Activated CD4-positive, alpha-beta T cell treated with anti-CD3 and anti-CD28 coated beads, Interleukin-2, amount 10 ng/mL, durations not matched to agents 7 days and 5 days (primary cell): ENCODE data around the gene PDZD2. TPM values are rescaled to one million over a fixed set of nuclear protein-coding genes. Genes with fewer than 3 reads are reported as not detected.
"Not testable (repeated sequence)": the region's sequence is repeated elsewhere in the genome, so short reads cannot be mapped to it uniquely, and the experiment has no call there.

ENCODE experiments used
- CTCF ChIA-PET: fragments of 350-600 bp; sonication (Branson Sonifier 250); formaldehyde crosslinking; loops from one replicate; lab custom pipeline; 2021; ENCODE audit warnings: antibody characterized with exemption; lab: Charles Lee
- POLR2A ChIA-PET: fragments of 350-600 bp; sonication (Branson Sonifier 250); formaldehyde crosslinking; loops from one replicate; lab custom pipeline; 2021; ENCODE audit warnings: antibody characterized with exemption; lab: Charles Lee
- DNase-seq: peaks from one replicate; pipeline ENCODE4 v3.0.0-alpha.2; 2020
- H3K27ac Mint-ChIP-seq: one replicate; pipeline ENCODE4 v1.8.0; 2021; ENCODE audit warnings: mild to moderate bottlenecking, moderate library complexity, mixed read lengths
- H3K27me3 Mint-ChIP-seq: one replicate; pipeline ENCODE4 v1.8.0; 2021; ENCODE audit warnings: mixed read lengths
- H3K36me3 Mint-ChIP-seq: one replicate; pipeline ENCODE4 v1.8.0; 2021; ENCODE audit warnings: low read depth, mixed read lengths
- H3K4me1 Mint-ChIP-seq: one replicate; pipeline ENCODE4 v1.8.0; 2021; ENCODE audit warnings: mixed read lengths
- H3K4me3 Mint-ChIP-seq: one replicate; pipeline ENCODE4 v1.8.0; 2021; ENCODE audit warnings: mild to moderate bottlenecking, moderate library complexity, mixed read lengths
- H3K9me3 Mint-ChIP-seq: one replicate; pipeline ENCODE4 v1.8.0; 2021; ENCODE audit warnings: mixed read lengths
- total RNA-seq, 2 experiments: library from RNA; stranded (reverse); gene quantifications; one replicate each; pipeline ENCODE4 v1.2.3, GENCODE V29; 2021

Gene PDZD2
- total RNA-seq, 2 experiments from 2014 or later, result not detected

DNA sequence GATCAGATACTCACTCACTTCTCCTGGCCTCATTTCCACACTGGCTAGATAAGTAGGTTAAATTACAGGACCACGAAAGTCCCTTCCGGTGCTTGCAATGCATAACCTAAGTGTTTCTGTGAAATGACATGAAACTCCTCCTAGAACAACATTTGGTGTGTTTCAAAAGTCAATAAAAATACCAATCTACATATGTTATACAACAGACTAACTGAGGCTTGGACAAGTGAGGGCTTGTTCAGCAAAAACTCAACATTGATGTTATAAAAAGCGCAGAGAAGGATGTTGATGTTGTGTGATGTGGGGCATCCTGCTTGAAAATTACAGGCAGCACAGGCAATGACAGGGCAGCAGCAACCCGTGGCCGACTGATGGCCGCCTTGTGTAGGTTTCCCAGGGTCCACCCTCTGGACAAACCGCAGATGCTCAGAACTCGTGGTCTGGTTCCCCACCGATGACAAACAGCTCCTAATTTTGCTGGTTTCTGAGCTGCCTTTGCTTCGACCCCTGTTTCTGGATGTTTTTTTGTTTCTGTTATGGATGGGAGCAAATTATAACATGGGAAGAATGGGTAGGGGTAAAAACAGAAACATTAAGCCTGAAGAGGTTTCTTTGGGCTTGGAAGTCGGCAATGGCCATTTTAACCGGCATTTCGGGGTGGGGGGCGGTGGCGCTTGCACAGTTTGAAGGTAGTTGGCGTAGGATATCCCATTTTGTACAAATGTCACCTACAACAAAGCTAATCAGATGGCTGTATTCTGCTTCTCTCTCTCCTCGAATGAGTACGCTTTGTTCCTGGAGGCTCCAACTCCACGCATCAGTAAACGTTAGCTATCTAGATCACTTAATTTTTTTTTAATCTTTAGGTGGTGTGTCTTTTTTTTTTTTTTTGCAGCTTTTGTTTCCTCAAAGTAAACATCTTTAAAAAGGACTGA lies 116.1 kb downstream of the PDZD2 start:
- Mint-ChIP-seq H3K27ac (no peak overlapping the region), H3K9me3 (no peaks in the 10 kb centered on the region), H3K4me3 (no peak overlapping the region), H3K36me3 (no peaks in the 10 kb centered on the region), H3K27me3 (no peaks in the 10 kb centered on the region), H3K4me1 (no peaks in the 10 kb centered on the region)
- CTCF ChIA-PET, result interaction anchor here (0.7 kb wide), 1 partner anchor 477 kb away, joined by 3 read pairs; no protein-coding TSS in a partner anchor
- DNase-seq, result no peak
- POLR2A ChIA-PET, result no interaction called here

- no peak overlapping the region for H3K4me3 Mint-ChIP-seq
- no peaks in the 10 kb centered on the region for H3K9me3 Mint-ChIP-seq
- ChIA-PET CTCF (interaction anchor here (0.7 kb wide), 1 partner anchor 476 kb away, joined by 3 read pairs; no protein-coding TSS in a partner anchor), POLR2A (no interaction called here)
- no peak overlapping the region for H3K27ac Mint-ChIP-seq
- H3K36me3 Mint-ChIP-seq, result no peaks in the 10 kb centered on the region
- H3K4me1 Mint-ChIP-seq, result no peaks in the 10 kb centered on the region
- DNase-seq, result no peak
- no peaks in the 10 kb centered on the region for H3K27me3 Mint-ChIP-seq
Measured at GRCh38 chr5:31755676-31756230, 116.8 kb downstream of the PDZD2 start.

DNA sequence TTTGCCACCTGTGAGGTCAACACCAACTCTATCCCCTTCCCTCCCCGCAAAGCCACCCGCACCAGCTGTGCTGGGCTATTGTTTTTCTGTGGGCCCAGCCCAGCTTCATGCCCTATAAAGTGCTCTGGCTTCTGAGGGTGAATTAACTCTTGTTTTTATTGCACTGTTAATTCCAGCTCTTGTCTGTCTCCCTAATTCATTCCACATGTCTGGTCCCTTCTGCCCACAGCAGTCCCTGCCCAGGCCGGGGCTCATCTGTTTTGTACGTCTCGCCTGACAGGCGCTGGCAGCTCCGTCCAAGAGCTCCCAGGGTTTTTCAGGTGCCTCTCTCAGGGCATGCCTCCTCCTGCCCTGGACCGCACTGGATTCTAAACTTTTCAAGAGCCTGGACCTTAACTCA lies 118.9 kb downstream of the PDZD2 start:
- no peak for DNase-seq
- POLR2A ChIA-PET, result no interaction called here
- Mint-ChIP-seq H3K27ac (no peak overlapping the region), H3K4me1 (no peaks in the 10 kb centered on the region), H3K36me3 (no peaks in the 10 kb centered on the region), H3K9me3 (no peaks in the 10 kb centered on the region), H3K27me3 (no peaks in the 10 kb centered on the region), H3K4me3 (no peak overlapping the region)
- CTCF ChIA-PET, result interaction anchor here (0.6 kb wide), 1 partner anchor 1049 kb away, joined by 5 read pairs; no protein-coding TSS in a partner anchor

DNA sequence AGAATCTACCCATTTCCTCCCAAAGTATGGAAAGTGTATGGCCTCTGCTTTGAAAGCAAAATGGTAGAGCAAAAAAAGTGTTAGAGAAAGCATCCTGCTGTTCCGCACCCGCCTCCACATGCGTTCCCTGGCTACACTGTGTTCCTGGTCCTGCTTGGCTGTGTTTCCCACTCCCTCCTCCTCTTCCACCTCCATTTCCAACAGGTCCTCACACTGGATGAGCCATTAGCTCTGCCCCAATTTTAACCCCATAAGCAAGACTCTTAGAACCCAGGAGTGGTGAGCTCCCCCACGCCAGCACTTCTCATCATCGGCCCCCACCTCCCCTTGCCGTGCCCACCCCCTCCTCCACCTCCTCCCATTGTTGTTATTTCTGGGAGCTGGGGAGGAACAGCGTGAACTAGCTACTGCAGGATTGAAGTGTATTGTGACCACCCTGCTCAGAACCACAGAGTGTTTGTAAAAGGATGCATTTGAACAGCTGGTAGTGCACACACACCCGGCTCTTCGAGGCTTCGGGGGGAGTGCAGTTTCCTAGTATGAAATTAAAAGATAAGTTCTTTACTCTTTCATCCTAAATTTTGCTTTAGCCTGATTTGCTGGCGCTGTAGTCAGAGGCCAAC lies 120.0 kb downstream of the PDZD2 start:
- no peaks in the 10 kb centered on the region for H3K27me3 Mint-ChIP-seq
- DNase-seq, result no peak

DNA sequence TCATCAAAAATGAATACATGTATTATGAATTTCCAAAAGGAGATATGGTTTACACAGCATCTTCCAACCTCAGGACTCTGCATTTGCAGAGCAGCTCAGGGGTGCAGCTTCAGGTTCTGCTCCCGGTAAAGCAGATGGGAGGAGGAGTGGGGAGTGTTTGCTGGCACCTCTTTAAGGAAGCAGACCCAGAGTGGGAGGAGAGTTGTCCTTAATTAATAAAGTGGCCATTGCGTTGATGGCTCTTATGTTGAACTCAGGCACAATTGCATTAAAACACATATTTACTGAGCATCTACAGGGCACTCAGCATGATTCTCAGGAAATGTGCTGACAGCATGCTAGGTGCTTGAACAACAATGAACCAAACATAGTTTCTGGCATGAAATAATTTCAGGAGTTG lies 121.0 kb downstream of the PDZD2 start:
- Mint-ChIP-seq H3K36me3 (no peaks in the 10 kb centered on the region), H3K4me1 (no peaks in the 10 kb centered on the region), H3K27me3 (no peaks in the 10 kb centered on the region), H3K27ac (no peak overlapping the region), H3K9me3 (no peaks in the 10 kb centered on the region), H3K4me3 (no peak overlapping the region)
- ChIA-PET POLR2A (no interaction called here), CTCF (no interaction called here)
- DNase-seq, result no peak

More for the DNA sequence above, 120.0 kb downstream of the PDZD2 start:
- ChIA-PET POLR2A (no interaction called here), CTCF (interaction anchor here (0.7 kb wide), 1 partner anchor 32 kb away, joined by 3 read pairs; no protein-coding TSS in a partner anchor)
- no peaks in the 10 kb centered on the region for H3K9me3 Mint-ChIP-seq
- no peaks in the 10 kb centered on the region for H3K36me3 Mint-ChIP-seq
- no peaks in the 10 kb centered on the region for H3K4me1 Mint-ChIP-seq
- H3K27ac Mint-ChIP-seq, result no peak overlapping the region
- no peak overlapping the region for H3K4me3 Mint-ChIP-seq

DNA sequence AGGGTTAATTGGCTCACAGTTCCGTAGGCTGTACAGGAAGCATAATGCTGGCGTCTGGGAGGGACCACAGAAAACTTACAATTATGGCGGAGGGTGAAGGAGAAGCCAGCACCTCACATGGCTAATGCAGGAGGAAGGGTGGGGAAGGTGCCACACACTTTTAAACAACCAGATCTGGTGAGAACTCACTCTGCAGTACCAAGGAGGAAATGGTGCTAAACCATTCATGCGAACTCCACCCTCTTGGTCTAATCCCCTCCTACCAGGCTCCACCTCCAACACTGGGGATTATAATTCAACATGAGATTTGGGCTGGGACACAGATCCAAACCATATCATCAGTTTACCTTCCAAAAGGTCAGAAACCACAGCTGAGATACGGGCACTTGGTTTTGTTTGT lies 122.9 kb downstream of the PDZD2 start:
- Mint-ChIP-seq H3K9me3 (no peaks in the 10 kb centered on the region), H3K36me3 (no peaks in the 10 kb centered on the region), H3K27ac (no peak overlapping the region), H3K4me1 (no peaks in the 10 kb centered on the region), H3K4me3 (no peak overlapping the region), H3K27me3 (no peaks in the 10 kb centered on the region)
- ChIA-PET POLR2A (no interaction called here), CTCF (no interaction called here)
- DNase-seq, result no peak

- POLR2A ChIA-PET, result no interaction called here
- Mint-ChIP-seq H3K4me3 (no peak overlapping the region), H3K27ac (no peak overlapping the region), H3K9me3 (no peaks in the 10 kb centered on the region), H3K4me1 (no peaks in the 10 kb centered on the region), H3K27me3 (no peaks in the 10 kb centered on the region), H3K36me3 (no peaks in the 10 kb centered on the region)
- DNase-seq, result no peak
- CTCF ChIA-PET, result interaction anchor here (1.0 kb wide), 1 partner anchor 15 kb away, joined by 3 read pairs; no protein-coding TSS in a partner anchor
Measured at GRCh38 chr5:31763424-31763823, 124.5 kb downstream of the PDZD2 start.

GRCh38 chr5:31764687-31765086 lies 125.8 kb downstream of the PDZD2 start:
- H3K27ac Mint-ChIP-seq, CTCF ChIA-PET, H3K9me3 Mint-ChIP-seq, H3K36me3 Mint-ChIP-seq, POLR2A ChIA-PET, H3K27me3 Mint-ChIP-seq, H3K4me1 Mint-ChIP-seq, DNase-seq, H3K4me3 Mint-ChIP-seq: not testable (repeated sequence)

DNA sequence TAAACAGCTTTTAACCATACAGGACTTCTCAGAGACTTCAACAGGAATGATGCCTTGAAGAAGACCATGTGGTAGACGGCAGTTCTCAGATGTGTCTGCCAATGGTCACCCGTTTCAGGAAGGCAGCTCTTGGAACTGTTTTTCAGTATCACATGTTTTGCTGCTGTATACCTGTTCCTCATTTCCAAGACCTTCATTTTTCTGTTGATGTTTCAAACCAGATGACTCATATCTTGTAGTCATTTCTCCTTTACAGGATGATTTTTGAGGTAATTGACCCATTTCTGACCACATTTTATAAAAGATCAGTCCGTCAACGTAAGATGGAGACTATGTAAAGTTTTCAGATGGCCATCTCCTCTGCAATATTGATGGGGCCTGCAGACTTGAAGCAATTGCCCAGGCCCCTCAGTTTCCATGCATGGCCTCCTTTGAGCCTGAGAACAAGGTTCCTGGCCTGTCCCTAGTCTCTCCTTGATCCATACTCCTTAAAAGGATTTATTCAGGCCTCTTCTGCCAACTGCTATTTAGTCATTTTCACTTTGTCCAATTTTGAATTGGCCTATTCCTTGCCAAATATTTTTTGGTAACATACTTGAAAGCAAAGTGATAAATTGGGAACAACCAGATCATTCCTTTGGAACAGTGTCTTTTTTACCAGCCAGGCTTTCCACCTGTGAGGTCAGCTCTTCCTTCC lies 128.6 kb downstream of the PDZD2 start:
- H3K4me1 Mint-ChIP-seq, result no peaks in the 10 kb centered on the region
- H3K27me3 Mint-ChIP-seq, result no peaks in the 10 kb centered on the region
- no peak overlapping the region for H3K27ac Mint-ChIP-seq
- POLR2A ChIA-PET, result no interaction called here
- H3K36me3 Mint-ChIP-seq, result no peaks in the 10 kb centered on the region
- no peak overlapping the region for H3K4me3 Mint-ChIP-seq
- CTCF ChIA-PET, result no interaction called here
- H3K9me3 Mint-ChIP-seq, result no peaks in the 10 kb centered on the region
- DNase-seq, result no peak

GRCh38 chr5:31768046-31768445 lies 129.1 kb downstream of the PDZD2 start:
- no peak for DNase-seq
- no peak overlapping the region for H3K4me3 Mint-ChIP-seq
- no peak overlapping the region for H3K27ac Mint-ChIP-seq
- H3K27me3 Mint-ChIP-seq, result no peaks in the 10 kb centered on the region
- no peaks in the 10 kb centered on the region for H3K4me1 Mint-ChIP-seq
- POLR2A ChIA-PET, result no interaction called here
- H3K9me3 Mint-ChIP-seq, result no peaks in the 10 kb centered on the region
- CTCF ChIA-PET, result no interaction called here
- no peaks in the 10 kb centered on the region for H3K36me3 Mint-ChIP-seq

- Mint-ChIP-seq H3K27ac (no peak overlapping the region), H3K27me3 (no peaks in the 10 kb centered on the region), H3K4me3 (no peak overlapping the region), H3K9me3 (no peaks in the 10 kb centered on the region), H3K4me1 (no peaks in the 10 kb centered on the region), H3K36me3 (no peaks in the 10 kb centered on the region)
- no peak for DNase-seq
- CTCF ChIA-PET, result no interaction called here
- POLR2A ChIA-PET, result no interaction called here
Measured at GRCh38 chr5:31768784-31769183, 129.9 kb downstream of the PDZD2 start.

GRCh38 chr5:31769530-31769929 lies 130.6 kb downstream of the PDZD2 start:
- CTCF ChIA-PET, result interaction anchor here (0.9 kb wide), 1 partner anchor 47 kb away, joined by 3 read pairs; no protein-coding TSS in a partner anchor
- no peaks in the 10 kb centered on the region for H3K4me1 Mint-ChIP-seq
- DNase-seq, result no peak
- H3K36me3 Mint-ChIP-seq, result no peaks in the 10 kb centered on the region
- no peaks in the 10 kb centered on the region for H3K9me3 Mint-ChIP-seq
- POLR2A ChIA-PET, result no interaction called here
- no peak overlapping the region for H3K27ac Mint-ChIP-seq
- H3K4me3 Mint-ChIP-seq, result no peak overlapping the region
- H3K27me3 Mint-ChIP-seq, result no peaks in the 10 kb centered on the region
